Neural progenitor cell (in vitro differentiated cells): Measurements from ENCODE around the gene CDCP2.

ENCODE experiments used
- CTCF ChIP-seq: fragments of 200-600 bp; sonication (generic); IDR thresholded peaks from 2 replicates; pipeline ENCODE4 v1.5.1; 2017; ENCODE audit warnings: antibody characterized with exemption, mild to moderate bottlenecking
- EZH2phosphoT487 ChIP-seq: fragments of 200-600 bp; sonication (generic); IDR thresholded peaks from 2 replicates; pipeline ENCODE4 v1.6.1; 2017; ENCODE audit warnings: antibody characterized with exemption

GRCh38 chr1:54144366-54144765 lies 8.4 kb downstream of the CDCP2 start:
- TF ChIP-seq CTCF (no peak), EZH2phosphoT487 (no peak)
